Measurements from ENCODE around the gene COL13A1.

The COL13A1 gene

DNA sequence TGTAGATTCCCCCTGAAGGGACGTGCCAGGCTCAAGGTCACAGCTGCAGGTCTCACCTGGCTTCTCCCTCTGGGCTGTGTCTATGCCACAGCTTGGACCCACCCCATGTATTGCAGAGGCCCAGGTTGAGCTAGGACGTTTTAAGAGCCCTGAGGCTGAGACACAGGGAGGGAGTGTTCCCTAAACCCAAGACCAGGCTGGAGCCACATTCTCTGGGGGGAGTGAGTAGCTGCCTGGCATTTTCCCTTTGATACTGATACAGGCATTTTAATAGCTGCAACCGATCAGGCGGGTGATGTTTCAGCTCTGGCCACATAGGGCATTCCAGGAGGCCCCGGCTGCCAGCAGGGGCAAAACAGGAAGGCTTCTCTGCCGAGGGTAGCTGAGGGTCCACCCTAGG is 13.4 kb downstream of the COL13A1 start:
- TF ChIP-seq, protein P1, sequence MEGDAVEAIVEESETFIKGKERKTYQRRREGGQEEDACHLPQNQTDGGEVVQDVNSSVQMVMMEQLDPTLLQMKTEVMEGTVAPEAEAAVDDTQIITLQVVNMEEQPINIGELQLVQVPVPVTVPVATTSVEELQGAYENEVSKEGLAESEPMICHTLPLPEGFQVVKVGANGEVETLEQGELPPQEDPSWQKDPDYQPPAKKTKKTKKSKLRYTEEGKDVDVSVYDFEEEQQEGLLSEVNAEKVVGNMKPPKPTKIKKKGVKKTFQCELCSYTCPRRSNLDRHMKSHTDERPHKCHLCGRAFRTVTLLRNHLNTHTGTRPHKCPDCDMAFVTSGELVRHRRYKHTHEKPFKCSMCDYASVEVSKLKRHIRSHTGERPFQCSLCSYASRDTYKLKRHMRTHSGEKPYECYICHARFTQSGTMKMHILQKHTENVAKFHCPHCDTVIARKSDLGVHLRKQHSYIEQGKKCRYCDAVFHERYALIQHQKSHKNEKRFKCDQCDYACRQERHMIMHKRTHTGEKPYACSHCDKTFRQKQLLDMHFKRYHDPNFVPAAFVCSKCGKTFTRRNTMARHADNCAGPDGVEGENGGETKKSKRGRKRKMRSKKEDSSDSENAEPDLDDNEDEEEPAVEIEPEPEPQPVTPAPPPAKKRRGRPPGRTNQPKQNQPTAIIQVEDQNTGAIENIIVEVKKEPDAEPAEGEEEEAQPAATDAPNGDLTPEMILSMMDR (IDR thresholded peaks at IDR 0.05; ENCODE audit: insufficient read depth, low read depth, low read length, missing control alignments), result no peak
- DNase-seq (ENCODE audit: low read depth), result no peak
- H3K4me3 ChIP-seq (ENCODE audit: low read depth, low read length), result no peak overlapping the region

DNA sequence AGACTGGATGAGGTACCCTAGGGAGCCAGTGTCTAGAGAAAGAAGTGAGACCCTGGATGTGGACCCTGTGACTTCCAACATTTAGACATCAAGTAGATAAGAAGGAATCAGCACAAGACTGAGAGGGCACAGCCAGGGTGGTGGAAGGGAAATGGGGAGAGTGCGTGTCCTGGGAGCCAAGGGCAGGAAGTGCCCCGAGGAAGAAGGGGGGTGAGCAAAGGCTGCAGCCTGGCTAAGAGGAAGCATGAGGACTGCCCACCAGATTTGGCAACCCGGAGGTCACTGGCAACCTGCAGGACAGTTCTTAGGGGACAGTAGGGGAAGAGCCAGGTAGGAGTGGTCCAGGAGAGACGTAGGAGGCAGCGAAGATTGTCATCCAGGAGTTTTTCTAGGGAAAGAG is 14.8 kb downstream of the COL13A1 start:
- no peak for DNase-seq (ENCODE audit: low read depth)
- H3K4me3 ChIP-seq (ENCODE audit: low read depth, low read length), result no peak overlapping the region

DNA sequence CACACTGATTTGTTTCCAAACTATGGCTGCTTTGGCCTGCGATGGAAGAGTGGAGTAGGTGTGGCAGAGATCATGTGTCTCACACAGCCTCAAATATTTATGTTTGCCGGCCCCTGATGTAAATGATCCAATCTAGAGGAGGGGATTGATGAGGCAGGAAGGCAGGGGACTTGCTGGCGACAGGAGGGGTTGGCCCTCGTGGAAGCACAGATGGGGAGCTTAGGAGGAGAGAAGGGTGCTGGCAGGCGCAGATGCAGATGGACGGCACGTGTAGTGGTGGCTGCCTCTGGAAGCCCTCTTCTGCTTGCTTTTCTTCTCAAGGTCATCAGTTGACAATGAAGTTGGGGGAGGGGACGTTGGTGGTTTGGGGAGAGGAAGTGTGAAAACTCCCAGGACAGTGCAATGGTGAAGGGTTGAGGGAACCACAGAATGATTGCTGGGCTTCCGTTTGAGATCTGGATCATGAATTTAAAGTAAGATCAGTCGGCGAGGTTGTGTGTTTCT is 15.4 kb downstream of the COL13A1 start:
- H3K4me3 ChIP-seq (ENCODE audit: low read depth, low read length), result no peak overlapping the region
- TF ChIP-seq, protein P1 (IDR thresholded peaks at IDR 0.05; ENCODE audit: insufficient read depth, low read depth, low read length, missing control alignments), result no peak

More for the DNA sequence above, 14.8 kb downstream of the COL13A1 start:
- TF ChIP-seq, protein P1 (IDR thresholded peaks at IDR 0.05; ENCODE audit: insufficient read depth, low read depth, low read length, missing control alignments), result no peak

DNA sequence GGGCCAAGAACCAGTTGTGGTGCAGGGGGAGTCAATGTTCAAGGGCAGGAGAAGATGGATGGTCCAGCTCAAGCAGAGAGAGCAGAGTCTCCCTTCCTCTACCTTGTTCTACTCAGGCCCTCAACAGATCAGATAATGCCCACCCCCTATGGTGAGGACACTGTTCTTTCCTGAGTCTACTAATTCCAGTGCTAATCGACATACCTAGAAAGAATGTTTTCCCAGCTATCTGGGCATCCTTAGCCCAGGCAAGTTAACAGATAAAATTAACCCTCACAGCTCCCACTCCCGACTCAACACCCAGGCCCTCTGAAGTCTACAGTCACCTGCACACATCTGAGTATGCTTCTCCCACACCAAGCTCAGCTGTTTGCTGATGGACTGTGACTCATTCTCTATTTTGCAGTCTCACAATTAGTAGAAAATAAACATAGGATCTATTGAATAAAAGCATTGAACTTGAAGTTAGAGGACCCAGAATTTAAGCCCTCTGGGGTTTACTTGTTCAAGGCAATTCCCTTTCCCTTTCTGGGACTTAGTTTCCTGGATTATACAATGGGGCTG is 17.1 kb downstream of the COL13A1 start:
- TF ChIP-seq, protein P1 (IDR thresholded peaks at IDR 0.05; ENCODE audit: insufficient read depth, low read depth, low read length, missing control alignments), result no peak
- DNase-seq (ENCODE audit: low read depth), result no peak
- no peak overlapping the region for H3K4me3 ChIP-seq (ENCODE audit: low read depth, low read length)

More for the DNA sequence above, 15.4 kb downstream of the COL13A1 start:
- no peak for DNase-seq (ENCODE audit: low read depth)

DNA sequence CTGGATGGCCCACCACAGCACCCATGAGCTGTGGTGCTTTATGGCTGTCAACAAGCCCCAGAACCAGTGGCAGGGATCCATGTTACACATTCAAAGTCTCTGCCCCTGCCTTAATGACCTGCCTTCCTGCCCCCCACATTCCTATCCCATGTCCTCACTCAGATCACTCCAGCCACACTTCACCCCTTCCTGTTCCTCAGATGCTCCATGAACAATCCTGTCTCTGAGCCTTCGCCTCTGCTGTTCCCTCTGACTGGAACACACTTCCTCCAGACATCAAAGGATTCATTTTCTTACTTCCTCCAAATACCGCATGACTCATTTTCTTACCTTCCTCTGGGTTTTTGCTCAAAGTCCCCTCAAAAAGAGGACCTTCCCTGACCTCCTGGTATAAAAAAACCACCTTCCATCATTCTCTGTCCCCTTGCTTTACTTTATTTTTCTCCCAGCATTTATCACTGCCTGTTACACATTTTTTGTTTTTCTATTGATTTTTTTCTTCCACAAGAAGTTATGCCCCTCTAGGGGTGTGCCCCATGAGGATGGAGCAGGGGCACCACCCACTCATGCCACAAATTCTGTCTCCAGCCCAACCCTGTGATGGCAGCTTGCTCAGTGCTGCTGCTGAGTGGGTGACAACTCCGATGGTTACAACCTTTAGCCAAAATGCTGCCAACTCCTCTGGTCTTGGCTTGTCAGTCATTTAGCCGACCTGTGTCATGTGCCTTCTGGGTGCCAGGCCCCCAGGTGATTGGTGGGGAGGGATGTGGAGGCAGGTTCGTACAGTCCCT is 18.2 kb downstream of the COL13A1 start:
- peak; percentile 11 for DNase-seq (ENCODE audit: low read depth)
- TF ChIP-seq, protein P1 (IDR thresholded peaks at IDR 0.05; ENCODE audit: insufficient read depth, low read depth, low read length, missing control alignments), result no peak
- no peak overlapping the region for H3K4me3 ChIP-seq (ENCODE audit: low read depth, low read length)

DNA sequence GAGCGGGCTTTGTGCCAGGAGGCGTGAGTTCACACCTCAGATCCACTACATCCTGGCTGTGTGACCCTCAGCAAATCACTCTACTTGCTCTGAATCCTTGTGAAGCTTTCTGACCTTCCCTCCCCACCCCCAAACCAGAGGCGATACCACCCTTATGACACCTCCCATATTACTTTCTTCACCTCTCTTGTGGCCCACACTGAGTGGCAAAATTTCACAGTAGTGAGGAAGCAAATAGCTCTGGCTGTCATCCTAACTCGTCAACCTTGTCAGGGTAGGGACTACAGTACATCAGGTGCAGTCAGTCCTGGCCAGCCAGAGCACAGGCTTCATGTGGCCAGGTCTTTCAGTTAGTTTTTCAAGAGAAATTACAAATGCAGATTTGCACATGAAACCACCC is 19.1 kb downstream of the COL13A1 start:
- TF ChIP-seq, protein P1 (IDR thresholded peaks at IDR 0.05; ENCODE audit: insufficient read depth, low read depth, low read length, missing control alignments), result no peak

More for the DNA sequence above, 19.1 kb downstream of the COL13A1 start:
- DNase-seq (ENCODE audit: low read depth), result no peak
- H3K4me3 ChIP-seq (ENCODE audit: low read depth, low read length), result no peak overlapping the region

Measured in GM12865 (cell line).